Stimulated activated CD8-positive, alpha-beta memory T cell treated with anti-CD3 and anti-CD28 coated beads, Interleukin-15, amount 100 ng/mL, for 24 hours (primary cell): ENCODE measurements around the gene TOP2A.

Experiments
- DNase-seq: peaks from one replicate; pipeline ENCODE4 v3.0.0-alpha.2; 2020; ENCODE audit warnings: low read depth

TOP2A gene

DNA sequence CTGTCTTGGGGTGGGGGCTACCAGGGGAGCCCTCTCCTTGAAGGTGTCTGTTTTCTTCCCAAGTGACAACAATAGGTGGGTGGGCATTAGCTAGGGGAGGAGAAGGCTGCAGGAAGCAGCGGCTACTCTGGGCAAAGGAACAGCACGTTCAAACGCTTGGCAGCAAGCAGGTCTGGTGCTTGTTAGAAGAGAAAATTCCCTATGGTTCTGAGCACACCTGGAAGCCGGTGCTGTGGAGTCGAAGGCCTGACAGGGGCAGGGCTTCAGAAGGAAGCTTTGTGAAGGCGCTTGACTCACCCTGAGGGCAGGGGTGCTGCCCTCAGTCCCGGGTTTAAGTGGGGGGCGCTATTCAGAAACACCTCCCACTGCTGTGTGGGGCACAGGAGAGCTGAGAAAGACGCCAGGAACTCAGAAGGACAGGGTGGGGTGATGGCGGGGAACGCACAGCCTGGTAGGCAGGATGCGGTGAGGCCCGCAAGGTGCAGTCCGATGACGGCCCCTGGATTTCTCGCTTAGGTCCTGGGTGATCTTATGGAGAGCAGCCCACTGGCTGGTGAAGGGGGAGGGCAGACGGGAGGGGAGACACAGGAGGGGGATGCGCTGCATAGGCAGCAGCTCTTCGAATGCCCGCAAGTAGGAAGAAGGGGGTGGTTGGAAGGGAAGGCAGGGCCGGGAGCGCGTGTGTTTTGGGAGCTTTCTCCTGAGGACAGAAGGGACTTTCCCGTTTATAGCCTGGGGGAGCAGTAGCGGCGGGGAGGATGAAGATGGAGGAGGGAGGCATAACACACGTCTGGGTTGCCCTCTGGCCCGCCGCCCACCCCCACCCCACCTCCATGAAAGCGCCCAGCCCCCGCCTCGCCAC is 56.4 kb downstream of the TOP2A start:
- no peak for DNase-seq

DNA sequence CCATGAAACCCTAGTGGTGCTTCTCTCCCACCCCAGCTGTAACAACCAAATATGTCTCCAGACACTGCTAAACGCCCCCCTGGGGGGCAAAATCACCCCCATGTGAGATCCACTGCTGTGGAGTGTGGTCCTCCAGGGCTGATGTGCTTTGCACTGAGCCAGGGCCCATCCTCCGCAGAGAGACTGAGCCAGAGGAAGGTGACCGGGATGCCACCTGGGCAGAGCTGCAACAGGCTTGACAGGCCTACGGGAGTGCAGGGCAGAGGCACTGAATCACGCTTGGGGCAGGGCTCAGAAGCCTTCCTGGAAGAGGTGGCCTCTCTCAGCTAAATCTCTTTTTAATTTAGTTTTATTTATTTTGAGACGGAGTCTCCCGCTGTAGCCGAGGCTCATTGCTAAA is 57.6 kb downstream of the TOP2A start:
- no peak for DNase-seq

DNA sequence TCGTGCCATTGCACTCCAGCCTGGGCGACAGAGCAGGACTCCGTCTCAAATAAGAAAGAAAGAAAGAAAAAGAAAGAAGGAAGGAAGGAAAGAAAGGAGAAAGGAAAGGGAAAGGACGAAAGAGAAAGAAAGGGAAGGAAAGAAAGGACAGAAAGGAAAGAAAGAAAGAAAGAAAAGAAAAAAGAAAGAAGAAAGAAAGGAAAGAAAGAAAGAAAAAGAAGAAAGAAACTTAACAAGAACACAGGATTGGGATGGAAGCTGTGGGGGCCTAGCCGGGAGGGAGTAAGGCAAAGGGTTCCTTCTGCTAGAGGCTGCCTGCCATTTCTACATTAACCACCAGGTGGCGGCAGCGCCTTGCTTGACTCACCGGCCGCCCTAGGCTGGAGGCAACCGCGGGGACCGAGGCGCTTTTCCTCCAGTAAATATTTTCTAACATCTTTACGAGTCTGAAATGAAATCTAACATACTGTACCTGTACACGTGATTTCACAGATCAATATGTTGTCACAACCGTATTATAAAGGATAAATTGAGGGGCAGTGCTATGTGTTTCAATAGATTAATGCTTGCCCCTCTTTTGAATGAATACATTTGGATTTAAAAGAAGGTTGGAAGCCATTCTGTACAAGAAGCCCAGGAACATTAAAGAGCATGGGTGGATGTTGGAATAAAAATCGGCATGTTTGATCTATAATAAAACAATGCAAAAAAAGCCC is 59.2 kb downstream of the TOP2A start:
- peak; percentile 87 for DNase-seq

DNA sequence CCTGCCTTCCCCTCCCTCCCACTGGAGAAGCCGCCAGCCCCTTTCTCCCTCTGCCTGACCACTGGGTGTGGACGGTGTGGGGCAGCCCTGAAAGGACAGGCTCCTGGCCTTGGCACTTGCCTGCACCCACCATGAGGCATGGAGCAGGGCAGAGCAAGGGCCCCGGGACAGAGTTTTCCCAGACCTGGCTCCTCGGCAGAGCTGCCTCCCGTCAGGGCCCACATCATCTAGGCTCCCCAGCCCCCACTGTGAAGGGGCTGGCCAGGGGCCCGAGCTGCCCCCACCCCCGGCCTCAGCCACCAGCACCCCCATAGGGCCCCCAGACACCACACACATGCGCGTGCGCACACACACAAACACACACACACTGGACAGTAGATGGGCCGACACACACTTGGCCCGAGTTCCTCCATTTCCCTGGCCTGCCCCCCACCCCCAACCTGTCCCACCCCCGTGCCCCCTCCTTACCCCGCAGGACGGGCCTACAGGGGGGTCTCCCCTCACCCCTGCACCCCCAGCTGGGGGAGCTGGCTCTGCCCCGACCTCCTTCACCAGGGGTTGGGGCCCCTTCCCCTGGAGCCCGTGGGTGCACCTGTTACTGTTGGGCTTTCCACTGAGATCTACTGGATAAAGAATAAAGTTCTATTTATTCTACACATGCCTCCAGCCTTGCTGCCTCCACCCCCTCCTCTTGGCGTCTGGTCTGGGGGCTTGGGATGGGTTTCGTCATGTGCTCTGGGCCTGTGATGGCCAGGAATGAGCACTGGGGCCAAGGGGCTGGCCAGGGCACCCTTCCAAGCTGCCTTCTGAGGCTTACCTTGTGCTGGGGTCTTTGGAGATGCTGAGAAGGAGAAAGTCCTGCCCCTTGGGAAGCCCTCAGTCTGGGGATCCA is 60.5 kb downstream of the TOP2A start:
- DNase-seq = no peak

DNA sequence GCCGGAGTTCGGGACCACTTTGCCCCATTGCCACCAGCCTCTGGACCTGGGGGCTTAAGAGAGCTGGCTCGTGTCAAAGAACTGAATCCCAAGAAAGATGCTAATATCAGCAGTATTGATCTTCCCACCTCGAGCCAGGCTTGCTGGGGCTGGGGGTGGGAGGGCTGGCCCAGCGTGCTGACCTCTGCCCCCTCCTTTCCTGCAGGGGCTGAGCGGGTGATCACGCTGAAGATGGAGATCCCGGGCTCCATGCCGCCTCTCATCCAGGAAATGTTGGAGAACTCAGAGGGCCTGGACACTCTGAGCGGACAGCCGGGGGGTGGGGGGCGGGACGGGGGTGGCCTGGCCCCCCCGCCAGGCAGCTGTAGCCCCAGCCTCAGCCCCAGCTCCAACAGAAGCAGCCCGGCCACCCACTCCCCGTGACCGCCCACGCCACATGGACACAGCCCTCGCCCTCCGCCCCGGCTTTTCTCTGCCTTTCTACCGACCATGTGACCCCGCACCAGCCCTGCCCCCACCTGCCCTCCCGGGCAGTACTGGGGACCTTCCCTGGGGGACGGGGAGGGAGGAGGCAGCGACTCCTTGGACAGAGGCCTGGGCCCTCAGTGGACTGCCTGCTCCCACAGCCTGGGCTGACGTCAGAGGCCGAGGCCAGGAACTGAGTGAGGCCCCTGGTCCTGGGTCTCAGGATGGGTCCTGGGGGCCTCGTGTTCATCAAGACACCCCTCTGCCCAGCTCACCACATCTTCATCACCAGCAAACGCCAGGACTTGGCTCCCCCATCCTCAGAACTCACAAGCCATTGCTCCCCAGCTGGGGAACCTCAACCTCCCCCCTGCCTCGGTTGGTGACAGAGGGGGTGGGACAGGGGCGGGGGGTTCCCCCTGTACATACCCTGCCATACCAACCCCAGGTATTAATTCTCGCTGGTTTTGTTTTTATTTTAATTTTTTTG is 61.6 kb downstream of the TOP2A start:
- no peak for DNase-seq

DNA sequence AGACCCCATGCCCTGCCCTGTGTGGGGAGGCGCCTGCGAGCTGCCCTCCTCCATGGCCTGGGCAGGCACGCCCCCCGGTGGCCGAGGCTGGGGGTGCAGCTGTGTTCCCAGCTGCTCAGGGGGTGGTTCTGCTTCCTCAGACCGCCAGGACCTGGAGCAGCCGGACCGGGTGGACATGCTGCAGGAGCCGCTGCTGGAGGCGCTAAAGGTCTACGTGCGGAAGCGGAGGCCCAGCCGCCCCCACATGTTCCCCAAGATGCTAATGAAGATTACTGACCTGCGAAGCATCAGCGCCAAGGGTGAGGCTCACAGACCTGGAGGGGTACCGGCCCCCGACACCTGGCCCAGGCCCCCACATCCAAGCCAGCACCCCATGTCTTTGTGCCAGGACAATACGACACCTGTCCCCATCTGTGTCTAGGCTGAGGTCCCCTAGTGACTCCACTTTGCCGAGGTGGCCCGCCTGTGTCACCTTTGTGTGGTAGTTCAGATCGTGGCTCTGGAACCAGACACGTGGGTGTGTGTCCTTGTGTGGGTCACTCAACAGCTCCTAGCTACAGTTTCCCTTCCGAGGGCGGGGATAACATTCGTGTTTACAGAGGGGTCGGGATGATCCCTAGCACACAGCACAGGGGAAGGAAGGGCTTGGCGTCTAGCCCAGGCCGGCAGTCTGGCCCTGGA is 62.4 kb downstream of the TOP2A start:
- DNase-seq = peak; percentile 75

DNA sequence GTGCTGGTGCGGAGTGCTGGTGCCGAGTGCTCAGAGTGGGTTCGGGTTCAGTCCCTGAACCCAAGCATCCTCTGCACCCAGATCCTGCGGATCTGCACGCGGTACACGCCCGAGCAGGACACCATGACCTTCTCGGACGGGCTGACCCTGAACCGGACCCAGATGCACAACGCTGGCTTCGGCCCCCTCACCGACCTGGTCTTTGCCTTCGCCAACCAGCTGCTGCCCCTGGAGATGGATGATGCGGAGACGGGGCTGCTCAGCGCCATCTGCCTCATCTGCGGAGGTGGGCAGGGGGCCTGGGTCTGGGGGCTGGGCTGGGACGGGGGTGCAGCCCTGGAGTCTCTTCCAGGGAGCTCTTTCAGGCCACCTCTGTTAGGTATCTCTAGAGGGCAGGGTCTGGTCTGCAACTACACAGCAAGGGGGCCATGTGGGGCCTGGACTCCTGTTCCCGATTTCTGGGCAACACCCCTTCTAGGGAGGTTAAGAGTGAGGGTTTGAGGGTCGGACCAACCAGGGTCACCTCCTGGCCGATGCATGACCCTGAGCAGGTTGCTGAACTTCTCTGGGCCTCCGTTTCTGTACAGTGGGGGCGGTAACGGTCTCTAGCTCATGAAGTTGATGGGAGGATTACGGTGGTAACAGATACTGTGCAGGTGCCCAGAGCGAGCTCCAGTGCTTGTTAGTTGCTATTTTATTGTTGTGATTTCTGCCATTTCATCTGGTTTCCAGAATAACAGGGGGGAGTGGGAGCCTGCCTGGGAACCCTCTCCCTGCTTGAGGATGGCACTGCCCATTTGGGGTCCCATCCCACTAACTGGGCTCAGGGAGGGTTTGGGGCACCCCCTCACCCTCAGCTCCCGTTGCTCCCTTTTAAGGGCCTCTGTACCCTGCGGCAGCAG is 63.2 kb downstream of the TOP2A start:
- no peak for DNase-seq

DNA sequence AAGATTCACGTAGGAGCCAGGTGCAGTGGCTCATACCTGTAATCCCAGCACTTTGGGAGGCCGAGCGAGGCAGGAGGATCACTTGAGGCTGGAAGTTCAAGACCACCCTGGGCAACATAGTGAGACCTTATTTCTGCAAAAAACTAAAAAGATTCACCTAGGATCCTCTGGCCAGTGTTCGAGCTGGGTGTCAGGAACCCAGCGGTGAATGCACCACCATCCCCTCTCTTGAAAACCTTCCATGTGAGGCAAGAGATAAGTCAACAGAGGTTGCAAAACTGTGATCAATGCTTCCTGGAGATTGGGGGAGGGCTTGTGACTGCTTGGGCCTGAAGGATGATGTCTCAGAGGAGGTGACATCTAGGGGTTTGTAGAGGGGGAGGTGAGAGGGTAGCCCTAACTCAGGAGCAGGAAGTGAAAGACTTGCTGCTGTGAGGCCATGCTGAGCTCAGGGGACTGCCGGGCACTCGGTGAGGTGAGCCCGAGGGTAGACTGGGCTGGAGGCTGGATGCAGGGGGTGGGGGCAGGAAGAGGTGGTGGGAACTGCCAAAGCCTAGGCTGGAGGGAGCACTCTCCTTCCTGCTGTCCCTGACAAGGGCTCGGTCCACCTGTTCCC is 64.8 kb downstream of the TOP2A start:
- DNase-seq = no peak

DNA sequence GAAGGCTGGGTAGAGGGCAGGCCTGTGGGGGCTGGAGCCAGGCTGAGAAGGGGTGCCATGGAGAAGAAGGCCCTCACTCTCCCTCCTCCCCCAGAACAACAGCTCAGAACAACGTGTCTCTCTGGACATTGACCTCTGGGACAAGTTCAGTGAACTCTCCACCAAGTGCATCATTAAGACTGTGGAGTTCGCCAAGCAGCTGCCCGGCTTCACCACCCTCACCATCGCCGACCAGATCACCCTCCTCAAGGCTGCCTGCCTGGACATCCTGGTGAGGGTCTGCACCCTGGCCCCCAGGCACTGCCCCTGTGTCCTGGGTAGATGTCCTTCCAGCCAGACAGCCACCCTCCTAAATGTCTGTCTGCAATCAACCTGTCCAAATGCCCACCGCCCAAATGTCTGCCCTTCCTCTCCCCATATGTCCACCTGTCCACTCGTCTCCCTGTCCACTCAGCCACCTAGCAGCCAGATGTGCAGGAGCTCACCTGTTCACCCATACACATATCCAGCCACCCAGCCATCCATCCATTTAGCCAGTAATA is 65.4 kb downstream of the TOP2A start:
- DNase-seq = no peak

DNA sequence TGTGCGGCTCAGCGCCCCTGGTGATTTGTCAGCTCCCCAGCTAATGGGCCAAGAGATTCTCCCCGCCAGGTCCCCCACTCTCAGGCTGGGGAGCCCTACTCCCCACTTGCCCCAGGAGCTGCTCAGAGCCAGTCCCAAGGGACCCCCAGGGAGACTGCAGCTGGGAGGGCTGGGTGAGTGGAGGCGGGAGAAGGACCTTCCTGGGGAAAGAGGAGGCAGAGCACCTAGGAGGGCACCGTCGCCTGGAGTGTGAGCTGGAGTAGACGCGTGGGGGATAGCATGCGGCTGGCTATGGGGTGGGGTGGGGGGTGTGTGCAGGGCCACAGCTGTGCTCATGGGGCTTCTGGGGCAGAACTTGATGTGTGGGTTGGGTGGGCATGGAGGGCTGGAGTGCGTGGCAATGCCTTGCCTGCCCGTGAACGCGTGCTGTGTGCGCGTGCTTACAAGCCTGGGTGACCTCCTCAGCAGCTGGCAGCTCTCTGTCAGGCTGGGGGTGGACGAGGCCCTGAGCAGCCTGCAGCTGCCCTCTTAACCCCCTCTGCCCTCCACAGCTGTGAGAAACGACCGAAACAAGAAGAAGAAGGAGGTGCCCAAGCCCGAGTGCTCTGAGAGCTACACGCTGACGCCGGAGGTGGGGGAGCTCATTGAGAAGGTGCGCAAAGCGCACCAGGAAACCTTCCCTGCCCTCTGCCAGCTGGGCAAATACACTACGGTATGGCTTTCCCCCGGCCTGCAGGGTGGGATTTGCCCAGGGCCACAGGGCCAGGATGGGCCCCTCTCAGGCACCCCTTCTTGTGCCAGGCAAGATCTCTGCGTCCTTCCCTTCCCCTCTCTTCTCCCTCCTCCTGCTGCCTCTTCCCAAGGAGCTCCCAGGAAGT is 66.1 kb downstream of the TOP2A start:
- DNase-seq = no peak

DNA sequence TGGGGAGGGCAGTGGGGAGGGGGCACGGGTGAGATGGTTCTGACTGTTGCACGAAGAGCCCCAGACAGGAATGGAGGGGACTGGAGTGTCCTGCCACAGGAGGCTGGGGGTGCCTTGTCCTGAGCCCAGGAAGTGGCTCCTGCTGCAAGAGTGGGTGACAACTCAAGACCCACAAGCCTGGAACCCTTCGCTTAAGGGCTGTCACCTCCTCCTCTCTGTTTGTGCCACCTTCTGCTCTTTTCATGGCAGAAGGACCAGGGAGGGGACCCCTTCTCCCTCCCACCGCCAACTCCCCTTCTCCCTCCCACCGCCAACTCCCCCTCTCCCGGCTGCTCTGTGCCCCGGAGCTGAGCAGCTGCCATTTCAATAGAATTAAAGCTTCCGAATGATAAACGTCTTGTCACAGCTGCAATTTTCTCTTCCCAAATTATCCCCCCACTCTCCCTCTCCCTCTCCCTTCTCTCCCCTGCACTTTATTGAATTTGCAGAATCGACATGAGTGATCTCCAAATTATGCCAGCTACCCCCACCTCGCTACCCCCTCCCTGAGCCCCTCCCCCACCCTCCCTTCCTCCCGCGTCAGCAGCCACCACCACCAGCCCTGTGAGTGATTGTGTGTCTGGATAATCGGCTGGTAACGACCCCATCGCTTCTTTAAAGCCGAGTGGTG is 66.9 kb downstream of the TOP2A start:
- no peak for DNase-seq

DNA sequence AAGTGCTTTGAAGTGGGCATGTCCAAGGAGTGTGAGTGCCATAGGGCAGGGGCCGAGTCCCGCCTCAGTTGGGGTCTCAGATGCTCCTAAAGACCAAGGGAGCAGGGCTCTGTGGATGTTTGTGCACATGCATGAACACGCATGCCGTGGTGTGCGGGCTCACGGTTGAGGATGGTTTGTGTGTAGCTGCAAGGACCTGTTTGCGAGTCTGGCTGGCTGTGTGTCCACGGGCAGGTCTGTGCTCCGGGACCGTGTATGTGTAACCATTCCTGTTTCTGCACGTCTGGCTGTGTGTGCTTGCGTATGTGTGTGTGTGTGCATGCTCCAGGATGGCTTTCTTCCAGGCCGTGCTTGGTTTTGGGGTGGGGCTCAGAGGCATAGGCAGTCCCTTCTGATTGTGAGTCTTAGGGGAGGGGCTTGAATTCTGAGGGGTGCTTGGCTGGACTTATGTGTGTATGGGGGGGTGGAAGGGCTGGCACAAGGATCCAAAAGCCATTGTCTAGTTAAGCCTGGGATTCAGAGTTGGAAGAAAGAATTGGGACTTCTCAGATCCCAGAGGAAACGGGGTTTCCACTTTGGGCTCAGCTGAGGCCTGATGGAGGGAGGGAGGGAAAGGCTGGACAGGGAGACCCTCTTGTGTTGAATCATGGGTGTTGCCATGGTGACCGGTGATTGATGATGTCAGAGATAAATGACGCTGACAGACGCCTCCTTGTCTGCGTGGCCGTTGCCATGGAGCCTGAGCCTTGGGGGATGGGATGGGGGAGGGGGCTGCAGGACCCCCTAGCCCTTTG is 67.6 kb downstream of the TOP2A start:
- DNase-seq = no peak

DNA sequence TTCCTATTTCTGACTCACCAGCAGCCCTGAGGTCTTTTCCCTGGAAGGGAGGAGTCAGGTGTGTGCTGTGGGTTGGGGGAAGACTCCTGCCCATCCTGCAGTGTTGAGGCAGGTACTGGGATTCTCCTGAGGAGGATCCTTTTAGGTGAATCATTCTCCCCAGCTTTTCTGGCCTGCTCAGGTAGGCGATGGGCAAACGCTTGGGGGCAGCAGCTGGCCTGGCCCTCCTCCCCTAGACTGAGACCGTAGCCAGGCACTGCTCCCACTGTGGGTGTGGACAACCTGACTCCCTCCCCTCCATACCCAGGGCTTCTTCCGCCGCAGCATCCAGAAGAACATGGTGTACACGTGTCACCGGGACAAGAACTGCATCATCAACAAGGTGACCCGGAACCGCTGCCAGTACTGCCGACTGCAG is 68.2 kb downstream of the TOP2A start:
- DNase-seq = no peak

DNA sequence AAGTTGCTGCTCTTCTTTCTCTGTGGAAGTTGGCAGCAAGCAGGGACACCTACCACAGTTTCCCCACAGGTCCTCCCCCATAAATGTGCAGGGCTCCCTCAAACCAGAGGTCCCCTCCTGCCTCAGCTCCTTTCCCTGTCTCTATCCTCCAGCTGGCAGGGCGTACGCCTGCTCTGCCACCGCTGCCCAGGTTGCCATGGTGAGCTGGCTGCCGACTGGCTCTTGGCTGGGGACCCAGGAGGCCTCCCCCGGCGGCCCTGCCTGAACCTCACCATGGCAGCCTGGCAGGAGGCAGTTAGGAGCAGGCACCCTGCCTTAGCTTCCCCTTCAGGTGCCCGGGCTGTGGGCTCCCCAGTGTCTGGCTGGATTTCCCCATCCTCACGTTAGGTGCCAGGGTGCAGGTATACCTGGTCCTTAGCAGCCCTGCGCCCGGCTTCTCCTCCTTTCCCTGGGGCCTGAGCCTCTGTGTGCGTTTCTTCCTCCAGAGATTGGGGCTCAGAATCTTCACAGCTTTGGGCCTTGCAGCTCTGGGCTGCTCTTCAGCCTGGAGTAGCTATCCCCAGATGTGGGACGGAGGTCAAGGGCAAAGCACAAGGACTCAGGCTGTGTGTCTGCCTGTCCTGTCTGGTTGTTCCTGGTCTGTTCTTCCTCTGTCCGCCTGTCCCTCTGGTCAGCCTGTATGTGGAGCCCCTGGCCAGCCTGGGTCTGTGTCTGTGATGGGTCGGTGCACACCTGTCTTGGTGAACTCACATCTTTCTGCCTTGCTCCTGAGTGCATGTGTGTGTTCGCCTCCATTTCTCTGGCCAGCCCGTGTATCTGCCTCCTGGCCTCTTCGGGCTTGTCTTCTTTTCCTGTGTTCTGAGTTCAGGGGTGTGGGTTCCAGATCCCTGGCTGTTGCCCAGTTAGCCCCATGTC is 68.9 kb downstream of the TOP2A start:
- no peak for DNase-seq

DNA sequence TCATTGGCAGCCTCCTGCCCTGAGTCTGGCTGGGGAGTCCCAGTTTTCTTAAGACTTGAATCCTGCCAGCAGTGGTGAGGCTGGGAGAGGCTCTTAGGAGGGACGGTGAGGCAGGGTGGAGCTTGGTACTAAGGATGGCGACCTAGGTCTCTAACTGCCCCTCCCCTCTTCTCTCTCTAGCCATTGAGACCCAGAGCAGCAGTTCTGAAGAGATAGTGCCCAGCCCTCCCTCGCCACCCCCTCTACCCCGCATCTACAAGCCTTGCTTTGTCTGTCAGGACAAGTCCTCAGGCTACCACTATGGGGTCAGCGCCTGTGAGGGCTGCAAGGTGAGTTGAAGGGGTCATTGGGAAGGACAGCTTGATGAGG is 69.6 kb downstream of the TOP2A start:
- DNase-seq = no peak
